WTC11 (cell line): ENCODE data around the gene GOLT1A.

Source experiments
- ESRRA ChIP-seq: sonication (generic); formaldehyde crosslinking; IDR thresholded peaks from 2 replicates; pipeline ENCODE4 v1.8.1; 2022; ENCODE audit warnings: mild to moderate bottlenecking, missing genetic modification reagents, borderline replicate concordance
- MAX ChIP-seq: sonication (generic); formaldehyde crosslinking; IDR thresholded peaks from 2 replicates; pipeline ENCODE4 v1.8.0; 2022; ENCODE audit warnings: mild to moderate bottlenecking, missing genetic modification reagents
- TF ChIP-seq, protein P1 (sequence below): fragments of 200-600 bp; IDR thresholded peaks from 2 replicates; pipeline ENCODE4 v1.8.0; 2022; ENCODE audit warnings: antibody characterized with exemption
- TF ChIP-seq, protein P2 (sequence below): sonication (generic); formaldehyde crosslinking; IDR thresholded peaks from 2 replicates; pipeline ENCODE4 v1.8.1; 2023; ENCODE audit warnings: mild to moderate bottlenecking, missing genetic modification reagents, borderline replicate concordance
- TF ChIP-seq, protein P3 (sequence below): fragments of 250-450 bp; sonication (Bioruptor Pico); IDR thresholded peaks from 2 replicates; pipeline ENCODE4 v1.9.0; 2021; ENCODE audit warnings: mild to moderate bottlenecking, borderline replicate concordance

GRCh38 chr1:204261746-204262505 lies 48.1 kb upstream of the GOLT1A start:
- TF ChIP-seq, protein P1, sequence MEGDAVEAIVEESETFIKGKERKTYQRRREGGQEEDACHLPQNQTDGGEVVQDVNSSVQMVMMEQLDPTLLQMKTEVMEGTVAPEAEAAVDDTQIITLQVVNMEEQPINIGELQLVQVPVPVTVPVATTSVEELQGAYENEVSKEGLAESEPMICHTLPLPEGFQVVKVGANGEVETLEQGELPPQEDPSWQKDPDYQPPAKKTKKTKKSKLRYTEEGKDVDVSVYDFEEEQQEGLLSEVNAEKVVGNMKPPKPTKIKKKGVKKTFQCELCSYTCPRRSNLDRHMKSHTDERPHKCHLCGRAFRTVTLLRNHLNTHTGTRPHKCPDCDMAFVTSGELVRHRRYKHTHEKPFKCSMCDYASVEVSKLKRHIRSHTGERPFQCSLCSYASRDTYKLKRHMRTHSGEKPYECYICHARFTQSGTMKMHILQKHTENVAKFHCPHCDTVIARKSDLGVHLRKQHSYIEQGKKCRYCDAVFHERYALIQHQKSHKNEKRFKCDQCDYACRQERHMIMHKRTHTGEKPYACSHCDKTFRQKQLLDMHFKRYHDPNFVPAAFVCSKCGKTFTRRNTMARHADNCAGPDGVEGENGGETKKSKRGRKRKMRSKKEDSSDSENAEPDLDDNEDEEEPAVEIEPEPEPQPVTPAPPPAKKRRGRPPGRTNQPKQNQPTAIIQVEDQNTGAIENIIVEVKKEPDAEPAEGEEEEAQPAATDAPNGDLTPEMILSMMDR = no peak
- no peak for TF ChIP-seq MAX (CRISPR knock-in tag)
- TF ChIP-seq, protein P2, sequence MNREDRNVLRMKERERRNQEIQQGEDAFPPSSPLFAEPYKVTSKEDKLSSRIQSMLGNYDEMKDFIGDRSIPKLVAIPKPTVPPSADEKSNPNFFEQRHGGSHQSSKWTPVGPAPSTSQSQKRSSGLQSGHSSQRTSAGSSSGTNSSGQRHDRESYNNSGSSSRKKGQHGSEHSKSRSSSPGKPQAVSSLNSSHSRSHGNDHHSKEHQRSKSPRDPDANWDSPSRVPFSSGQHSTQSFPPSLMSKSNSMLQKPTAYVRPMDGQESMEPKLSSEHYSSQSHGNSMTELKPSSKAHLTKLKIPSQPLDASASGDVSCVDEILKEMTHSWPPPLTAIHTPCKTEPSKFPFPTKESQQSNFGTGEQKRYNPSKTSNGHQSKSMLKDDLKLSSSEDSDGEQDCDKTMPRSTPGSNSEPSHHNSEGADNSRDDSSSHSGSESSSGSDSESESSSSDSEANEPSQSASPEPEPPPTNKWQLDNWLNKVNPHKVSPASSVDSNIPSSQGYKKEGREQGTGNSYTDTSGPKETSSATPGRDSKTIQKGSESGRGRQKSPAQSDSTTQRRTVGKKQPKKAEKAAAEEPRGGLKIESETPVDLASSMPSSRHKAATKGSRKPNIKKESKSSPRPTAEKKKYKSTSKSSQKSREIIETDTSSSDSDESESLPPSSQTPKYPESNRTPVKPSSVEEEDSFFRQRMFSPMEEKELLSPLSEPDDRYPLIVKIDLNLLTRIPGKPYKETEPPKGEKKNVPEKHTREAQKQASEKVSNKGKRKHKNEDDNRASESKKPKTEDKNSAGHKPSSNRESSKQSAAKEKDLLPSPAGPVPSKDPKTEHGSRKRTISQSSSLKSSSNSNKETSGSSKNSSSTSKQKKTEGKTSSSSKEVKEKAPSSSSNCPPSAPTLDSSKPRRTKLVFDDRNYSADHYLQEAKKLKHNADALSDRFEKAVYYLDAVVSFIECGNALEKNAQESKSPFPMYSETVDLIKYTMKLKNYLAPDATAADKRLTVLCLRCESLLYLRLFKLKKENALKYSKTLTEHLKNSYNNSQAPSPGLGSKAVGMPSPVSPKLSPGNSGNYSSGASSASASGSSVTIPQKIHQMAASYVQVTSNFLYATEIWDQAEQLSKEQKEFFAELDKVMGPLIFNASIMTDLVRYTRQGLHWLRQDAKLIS (CRISPR knock-in tag) = no peak
- TF ChIP-seq, protein P3, sequence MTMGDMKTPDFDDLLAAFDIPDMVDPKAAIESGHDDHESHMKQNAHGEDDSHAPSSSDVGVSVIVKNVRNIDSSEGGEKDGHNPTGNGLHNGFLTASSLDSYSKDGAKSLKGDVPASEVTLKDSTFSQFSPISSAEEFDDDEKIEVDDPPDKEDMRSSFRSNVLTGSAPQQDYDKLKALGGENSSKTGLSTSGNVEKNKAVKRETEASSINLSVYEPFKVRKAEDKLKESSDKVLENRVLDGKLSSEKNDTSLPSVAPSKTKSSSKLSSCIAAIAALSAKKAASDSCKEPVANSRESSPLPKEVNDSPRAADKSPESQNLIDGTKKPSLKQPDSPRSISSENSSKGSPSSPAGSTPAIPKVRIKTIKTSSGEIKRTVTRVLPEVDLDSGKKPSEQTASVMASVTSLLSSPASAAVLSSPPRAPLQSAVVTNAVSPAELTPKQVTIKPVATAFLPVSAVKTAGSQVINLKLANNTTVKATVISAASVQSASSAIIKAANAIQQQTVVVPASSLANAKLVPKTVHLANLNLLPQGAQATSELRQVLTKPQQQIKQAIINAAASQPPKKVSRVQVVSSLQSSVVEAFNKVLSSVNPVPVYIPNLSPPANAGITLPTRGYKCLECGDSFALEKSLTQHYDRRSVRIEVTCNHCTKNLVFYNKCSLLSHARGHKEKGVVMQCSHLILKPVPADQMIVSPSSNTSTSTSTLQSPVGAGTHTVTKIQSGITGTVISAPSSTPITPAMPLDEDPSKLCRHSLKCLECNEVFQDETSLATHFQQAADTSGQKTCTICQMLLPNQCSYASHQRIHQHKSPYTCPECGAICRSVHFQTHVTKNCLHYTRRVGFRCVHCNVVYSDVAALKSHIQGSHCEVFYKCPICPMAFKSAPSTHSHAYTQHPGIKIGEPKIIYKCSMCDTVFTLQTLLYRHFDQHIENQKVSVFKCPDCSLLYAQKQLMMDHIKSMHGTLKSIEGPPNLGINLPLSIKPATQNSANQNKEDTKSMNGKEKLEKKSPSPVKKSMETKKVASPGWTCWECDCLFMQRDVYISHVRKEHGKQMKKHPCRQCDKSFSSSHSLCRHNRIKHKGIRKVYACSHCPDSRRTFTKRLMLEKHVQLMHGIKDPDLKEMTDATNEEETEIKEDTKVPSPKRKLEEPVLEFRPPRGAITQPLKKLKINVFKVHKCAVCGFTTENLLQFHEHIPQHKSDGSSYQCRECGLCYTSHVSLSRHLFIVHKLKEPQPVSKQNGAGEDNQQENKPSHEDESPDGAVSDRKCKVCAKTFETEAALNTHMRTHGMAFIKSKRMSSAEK (CRISPR knock-in tag) = no peak
- TF ChIP-seq ESRRA (CRISPR knock-in tag) = no peak
